ENCODE data around the gene RXRA. TPM values are rescaled to one million over a fixed set of nuclear protein-coding genes. Genes with fewer than 3 reads are reported as not detected.

The RXRA gene
- total and polyA plus RNA-seq, 2 experiments from 2014 or later: 32.9 to 46.1 TPM

DNA sequence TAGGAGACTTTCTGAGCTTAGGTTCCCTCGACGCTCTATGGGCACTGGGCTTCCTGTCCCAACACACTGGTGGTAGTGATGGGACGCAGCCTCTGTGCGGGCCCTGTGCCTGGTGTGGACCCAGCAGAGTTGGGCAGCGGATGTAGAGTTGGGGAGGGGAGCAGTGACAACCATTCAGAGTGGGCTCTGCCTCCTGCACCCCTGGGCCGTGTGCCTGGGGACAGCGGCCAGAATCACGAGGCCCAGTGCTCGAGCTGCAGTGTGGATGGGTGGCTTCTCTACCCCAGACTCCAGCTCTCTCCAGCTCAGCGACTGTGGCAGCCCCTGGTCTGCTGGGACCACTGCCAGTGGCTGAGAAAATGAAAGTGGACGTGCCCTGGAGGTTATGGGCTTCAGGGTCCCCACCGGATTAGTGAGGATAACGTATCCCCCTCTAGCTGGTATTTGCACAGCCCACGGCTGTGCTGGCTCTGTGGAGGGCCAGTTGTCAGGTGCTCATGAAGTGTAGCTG lies 18.6 kb downstream of the RXRA start:
- H3K27me3 ChIP-seq: no peaks in the 10 kb centered on the region
- no peaks in the 10 kb centered on the region for H3K9me3 ChIP-seq (ENCODE audit: low read depth)
- H3K27ac ChIP-seq: no peak overlapping the region
- DNase-seq (ENCODE audit: low read depth in 1 of 2, low spot score in 1 of 2): no peak
- H3K4me1 ChIP-seq (ENCODE audit: low read depth): peaks cover 11% of the 10 kb centered on the region
- TF ChIP-seq CTCF (IDR thresholded peaks at IDR 0.05; ENCODE audit: low read depth, low read length): no peak
- no peaks in the 10 kb centered on the region for H3K36me3 ChIP-seq
- H3K4me3 ChIP-seq: no peak overlapping the region

- H3K27ac ChIP-seq: no peak overlapping the region
- H3K4me3 ChIP-seq: no peak overlapping the region
- no peaks in the 10 kb centered on the region for H3K27me3 ChIP-seq
- no peaks in the 10 kb centered on the region for H3K9me3 ChIP-seq (ENCODE audit: low read depth)
- no peak for DNase-seq (ENCODE audit: low read depth in 1 of 2, low spot score in 1 of 2)
- H3K4me1 ChIP-seq (ENCODE audit: low read depth): peaks cover 13% of the 10 kb centered on the region
- H3K36me3 ChIP-seq: no peaks in the 10 kb centered on the region
- no peak for TF ChIP-seq CTCF (IDR thresholded peaks at IDR 0.05; ENCODE audit: low read depth, low read length)
Measured at GRCh38 chr9:134345737-134346136, 19.5 kb downstream of the RXRA start.

DNA sequence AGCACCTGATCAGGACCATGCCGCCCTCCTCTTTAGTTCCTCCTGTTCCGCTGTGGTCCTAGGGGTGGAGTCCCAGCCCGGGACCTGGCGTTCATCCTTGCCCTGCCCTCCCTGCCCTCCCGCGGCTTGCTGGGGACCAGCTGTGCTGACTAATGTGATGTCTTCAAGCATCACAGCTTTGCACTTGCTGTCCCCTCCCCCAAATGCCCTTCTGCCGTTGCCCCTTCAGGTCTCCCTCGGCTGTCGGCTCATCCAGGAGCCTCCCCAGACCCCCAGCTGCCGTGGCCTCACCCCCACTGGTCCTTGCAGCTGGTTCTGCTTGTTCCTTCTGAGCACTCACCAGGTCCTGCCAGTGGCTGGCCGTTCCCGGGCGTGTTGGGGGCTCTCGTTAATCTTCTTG lies 19.9 kb downstream of the RXRA start:
- Histone ChIP-seq H3K4me3 (no peak overlapping the region), H3K36me3 (no peaks in the 10 kb centered on the region), H3K4me1 (ENCODE audit: low read depth) (peaks cover 9% of the 10 kb centered on the region), H3K9me3 (ENCODE audit: low read depth) (no peaks in the 10 kb centered on the region), H3K27me3 (no peaks in the 10 kb centered on the region), H3K27ac (no peak overlapping the region)
- DNase-seq (ENCODE audit: low read depth in 1 of 2, low spot score in 1 of 2): no peak
- no peak for TF ChIP-seq CTCF (IDR thresholded peaks at IDR 0.05; ENCODE audit: low read depth, low read length)

- no peak overlapping the region for H3K4me3 ChIP-seq
- H3K4me1 ChIP-seq (ENCODE audit: low read depth): peaks cover 8% of the 10 kb centered on the region
- no peak for TF ChIP-seq CTCF (IDR thresholded peaks at IDR 0.05; ENCODE audit: low read depth, low read length)
- H3K9me3 ChIP-seq (ENCODE audit: low read depth): no peaks in the 10 kb centered on the region
- no peaks in the 10 kb centered on the region for H3K27me3 ChIP-seq
- no peaks in the 10 kb centered on the region for H3K36me3 ChIP-seq
- DNase-seq (ENCODE audit: low read depth in 1 of 2, low spot score in 1 of 2): no peak
- H3K27ac ChIP-seq: no peak overlapping the region
Measured at GRCh38 chr9:134346840-134347583, 20.8 kb downstream of the RXRA start.

DNA sequence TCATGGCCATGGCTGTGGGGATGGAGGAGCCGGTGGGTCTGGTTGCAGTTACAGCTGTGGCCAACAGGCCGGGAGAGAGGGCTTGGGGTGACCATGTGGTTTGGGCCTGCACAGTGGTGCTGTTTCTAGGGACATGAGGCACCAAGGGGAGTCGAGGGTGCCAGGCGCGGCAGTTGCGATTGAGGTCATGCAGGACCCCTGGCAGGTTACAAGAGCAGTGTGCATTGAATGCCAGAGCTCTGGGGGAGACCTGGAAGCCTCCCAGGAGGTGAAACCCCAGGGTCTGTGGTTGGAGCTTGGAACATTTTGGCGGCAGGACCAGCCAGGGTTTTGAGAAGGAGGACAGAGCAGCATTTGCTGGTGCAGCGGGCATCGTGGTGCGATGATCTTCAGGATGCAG lies 21.7 kb downstream of the RXRA start:
- DNase-seq (ENCODE audit: low read depth in 1 of 2, low spot score in 1 of 2): no peak
- H3K4me1 ChIP-seq (ENCODE audit: low read depth): peaks cover 8% of the 10 kb centered on the region
- TF ChIP-seq CTCF (IDR thresholded peaks at IDR 0.05; ENCODE audit: low read depth, low read length): no peak
- H3K4me3 ChIP-seq: no peak overlapping the region
- H3K9me3 ChIP-seq (ENCODE audit: low read depth): no peaks in the 10 kb centered on the region
- no peaks in the 10 kb centered on the region for H3K27me3 ChIP-seq
- no peaks in the 10 kb centered on the region for H3K36me3 ChIP-seq
- no peak overlapping the region for H3K27ac ChIP-seq

Data from cardiac muscle cell (in vitro differentiated cells and primary cell).